Measurements from ENCODE around the gene DLEC1. TPM values are rescaled to one million over a fixed set of nuclear protein-coding genes. Genes with fewer than 3 reads are reported as not detected.

The DLEC1 gene
- total and polyA plus RNA-seq, 2 experiments from 2014 or later = 0.31 to 0.66 TPM

GRCh38 chr3:38163117-38163840, 124.3 kb downstream of the DLEC1 start:
- Mint-ChIP-seq H3K36me3 (ENCODE audit: low read depth) (0 out of 3 replicates have a peak, but pooled peaks cover 4% of the 10 kb centered on the region), H3K27ac (no peak overlapping the region), H3K4me3 (peak overlapping the region; percentile 10; the same call in 1 of the 3 replicates), H3K27me3 (ENCODE audit: insufficient read depth, low read depth, poor library complexity) (peaks cover 14% of the 10 kb centered on the region), H3K4me1 (peaks cover 18% of the 10 kb centered on the region), H3K9me3 (0 out of 3 replicates have a peak, but pooled peaks cover 2% of the 10 kb centered on the region)
- H3K27ac ChIP-seq (ENCODE audit: low read depth) = no peak overlapping the region
- no peaks in the 10 kb centered on the region for H3K27me3 ChIP-seq (ENCODE audit: insufficient read depth)
- H4K20me1 ChIP-seq (replicated peaks; ENCODE audit: insufficient read depth) = peaks cover 17% of the 10 kb centered on the region
- peaks cover 9% of the 10 kb centered on the region for H3F3A ChIP-seq (replicated peaks; ENCODE audit: low read depth)
- H3K4me2 ChIP-seq = no peak overlapping the region
- DNase-seq (ENCODE audit: low spot score) (peak; percentile 51), ATAC-seq (no peak)
- TF ChIP-seq EZH2 (IDR thresholded peaks at IDR 0.05; ENCODE audit: low read depth, unreplicated experiment) (no peak), EZH2phosphoT487 (IDR thresholded peaks at IDR 0.05; ENCODE audit: unreplicated experiment) (no peak), STAT1 (IDR thresholded peaks at IDR 0.05; ENCODE audit: unreplicated experiment) (no peak), POLR2AphosphoS5 (IDR thresholded peaks at IDR 0.05; ENCODE audit: low read depth) (no peak), NANOG (IDR thresholded peaks at IDR 0.05; ENCODE audit: borderline replicate concordance) (no peak), ZNF114 (CRISPR knock-in tag; IDR thresholded peaks at IDR 0.05) (no peak), CTCF (conservative IDR thresholded peaks at IDR 0.05; ENCODE audit: low read depth in 2 of 2) (no peak), ZNF331 (CRISPR knock-in tag; IDR thresholded peaks at IDR 0.05; ENCODE audit: low read depth) (no peak), JUNB (IDR thresholded peaks at IDR 0.05; ENCODE audit: unreplicated experiment) (no peak)
- TF ChIP-seq, protein P1, sequence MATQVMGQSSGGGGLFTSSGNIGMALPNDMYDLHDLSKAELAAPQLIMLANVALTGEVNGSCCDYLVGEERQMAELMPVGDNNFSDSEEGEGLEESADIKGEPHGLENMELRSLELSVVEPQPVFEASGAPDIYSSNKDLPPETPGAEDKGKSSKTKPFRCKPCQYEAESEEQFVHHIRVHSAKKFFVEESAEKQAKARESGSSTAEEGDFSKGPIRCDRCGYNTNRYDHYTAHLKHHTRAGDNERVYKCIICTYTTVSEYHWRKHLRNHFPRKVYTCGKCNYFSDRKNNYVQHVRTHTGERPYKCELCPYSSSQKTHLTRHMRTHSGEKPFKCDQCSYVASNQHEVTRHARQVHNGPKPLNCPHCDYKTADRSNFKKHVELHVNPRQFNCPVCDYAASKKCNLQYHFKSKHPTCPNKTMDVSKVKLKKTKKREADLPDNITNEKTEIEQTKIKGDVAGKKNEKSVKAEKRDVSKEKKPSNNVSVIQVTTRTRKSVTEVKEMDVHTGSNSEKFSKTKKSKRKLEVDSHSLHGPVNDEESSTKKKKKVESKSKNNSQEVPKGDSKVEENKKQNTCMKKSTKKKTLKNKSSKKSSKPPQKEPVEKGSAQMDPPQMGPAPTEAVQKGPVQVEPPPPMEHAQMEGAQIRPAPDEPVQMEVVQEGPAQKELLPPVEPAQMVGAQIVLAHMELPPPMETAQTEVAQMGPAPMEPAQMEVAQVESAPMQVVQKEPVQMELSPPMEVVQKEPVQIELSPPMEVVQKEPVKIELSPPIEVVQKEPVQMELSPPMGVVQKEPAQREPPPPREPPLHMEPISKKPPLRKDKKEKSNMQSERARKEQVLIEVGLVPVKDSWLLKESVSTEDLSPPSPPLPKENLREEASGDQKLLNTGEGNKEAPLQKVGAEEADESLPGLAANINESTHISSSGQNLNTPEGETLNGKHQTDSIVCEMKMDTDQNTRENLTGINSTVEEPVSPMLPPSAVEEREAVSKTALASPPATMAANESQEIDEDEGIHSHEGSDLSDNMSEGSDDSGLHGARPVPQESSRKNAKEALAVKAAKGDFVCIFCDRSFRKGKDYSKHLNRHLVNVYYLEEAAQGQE (IDR thresholded peaks at IDR 0.05; ENCODE audit: unreplicated experiment) = no peak
- H3K36me3 ChIP-seq (ENCODE audit: insufficient read depth) = no peaks in the 10 kb centered on the region
- H2AFZ ChIP-seq = no peak overlapping the region
- peaks cover 11% of the 10 kb centered on the region for H3K4me1 ChIP-seq (ENCODE audit: insufficient read depth)
- no peaks in the 10 kb centered on the region for H3K9me2 ChIP-seq (ENCODE audit: insufficient read depth)
- peaks cover 27% of the 10 kb centered on the region for H3K79me2 ChIP-seq (replicated peaks; ENCODE audit: insufficient read depth)
- H3K4me3 ChIP-seq = no peak overlapping the region

All from GM23338 (cell line).